GM12873 (cell line): ENCODE measurements around the gene DNAH3.

ENCODE experiments used
- TF ChIP-seq, protein P1 (sequence below): IDR thresholded peaks from 2 replicates; pipeline ENCODE4 v1.5.1; 2012; ENCODE audit warnings: low read depth, mild to moderate bottlenecking, moderate library complexity, low read length, control low read depth; ENCODE audit not compliant: insufficient read depth; ENCODE audit errors: missing control alignments

The DNAH3 gene

GRCh38 chr16:21126518-21126917 is 24.1 kb downstream of the DNAH3 start:
- TF ChIP-seq, protein P1, sequence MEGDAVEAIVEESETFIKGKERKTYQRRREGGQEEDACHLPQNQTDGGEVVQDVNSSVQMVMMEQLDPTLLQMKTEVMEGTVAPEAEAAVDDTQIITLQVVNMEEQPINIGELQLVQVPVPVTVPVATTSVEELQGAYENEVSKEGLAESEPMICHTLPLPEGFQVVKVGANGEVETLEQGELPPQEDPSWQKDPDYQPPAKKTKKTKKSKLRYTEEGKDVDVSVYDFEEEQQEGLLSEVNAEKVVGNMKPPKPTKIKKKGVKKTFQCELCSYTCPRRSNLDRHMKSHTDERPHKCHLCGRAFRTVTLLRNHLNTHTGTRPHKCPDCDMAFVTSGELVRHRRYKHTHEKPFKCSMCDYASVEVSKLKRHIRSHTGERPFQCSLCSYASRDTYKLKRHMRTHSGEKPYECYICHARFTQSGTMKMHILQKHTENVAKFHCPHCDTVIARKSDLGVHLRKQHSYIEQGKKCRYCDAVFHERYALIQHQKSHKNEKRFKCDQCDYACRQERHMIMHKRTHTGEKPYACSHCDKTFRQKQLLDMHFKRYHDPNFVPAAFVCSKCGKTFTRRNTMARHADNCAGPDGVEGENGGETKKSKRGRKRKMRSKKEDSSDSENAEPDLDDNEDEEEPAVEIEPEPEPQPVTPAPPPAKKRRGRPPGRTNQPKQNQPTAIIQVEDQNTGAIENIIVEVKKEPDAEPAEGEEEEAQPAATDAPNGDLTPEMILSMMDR = no peak

GRCh38 chr16:21125191-21125590 is 25.5 kb downstream of the DNAH3 start:
- TF ChIP-seq, protein P1 = no peak

GRCh38 chr16:21120976-21121520 is 29.6 kb downstream of the DNAH3 start:
- TF ChIP-seq, protein P1 = no peak

GRCh38 chr16:21117567-21117966 is 33.1 kb downstream of the DNAH3 start:
- TF ChIP-seq, protein P1 = no peak

- TF ChIP-seq, protein P1 = no peak
Observed at GRCh38 chr16:21116148-21116693, 34.4 kb downstream of the DNAH3 start.

GRCh38 chr16:21103941-21104860 is 46.4 kb downstream of the DNAH3 start:
- TF ChIP-seq, protein P1 = no peak
